Vagina (tissue), 2 donors: ENCODE results near the gene PAEP.

Experiments used
- CTCF ChIP-seq, 3 experiments: fragments of 450-650 bp in 2 of 3; fragments of 200-600 bp in 1 of 3; sonication (generic) in 1 of 3; IDR thresholded peaks; one replicate each; pipeline ENCODE4 v1.5.1; 2017 to 2019; ENCODE audit warnings: antibody characterized with exemption in 3 of 3, mild to moderate bottlenecking in 2 of 3, moderate library complexity in 2 of 3
- POLR2A ChIP-seq, 2 donors: fragments of 450-650 bp; IDR thresholded peaks; one replicate each; pipeline ENCODE4 v1.6.1; 2017; ENCODE audit warnings: antibody characterized with exemption in 2 of 2, mild to moderate bottlenecking in 2 of 2, moderate library complexity in 2 of 2
- POLR2AphosphoS5 ChIP-seq, 2 donors: sonication (generic); formaldehyde crosslinking; IDR thresholded peaks; one replicate each; pipeline ENCODE4 v1.9.0; 2017; ENCODE audit warnings: antibody characterized with exemption in 2 of 2, mild to moderate bottlenecking in 2 of 2, low read depth in 1 of 2; ENCODE audit not compliant: insufficient read depth in 1 of 2

- TF ChIP-seq CTCF (IDR thresholded peaks at IDR 0.05) (no peak), POLR2A (IDR thresholded peaks at IDR 0.05) (no peak), POLR2AphosphoS5 (IDR thresholded peaks at IDR 0.05; ENCODE audit: insufficient read depth in 1 of 2, low read depth in 1 of 2) (no peak)
Observed at GRCh38 chr9:135522931-135523330, 38.6 kb upstream of the PAEP start.
